ENCODE results near the gene MT1A.

MT1A gene

DNA sequence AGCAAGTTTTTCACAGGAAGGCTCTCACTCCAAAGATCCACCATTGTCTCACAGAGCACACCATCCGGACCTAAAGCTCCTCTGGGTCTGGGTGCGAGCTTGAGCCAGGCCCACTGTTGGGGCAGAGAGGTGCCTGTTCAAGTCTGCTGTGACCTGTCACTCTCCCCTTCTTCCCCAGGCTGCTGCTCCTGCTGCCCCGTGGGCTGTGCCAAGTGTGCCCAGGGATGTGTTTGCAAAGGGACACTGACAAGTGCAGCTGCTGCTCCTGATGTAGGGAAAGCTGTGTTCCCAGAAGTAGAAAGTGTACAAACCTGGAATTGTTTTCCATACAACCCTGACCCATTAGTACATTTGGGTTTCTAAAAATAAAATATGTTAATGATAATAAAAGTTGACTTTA lies 39.0 kb downstream of the MT1A start:
- TF ChIP-seq GLIS3 (CRISPR knock-in tag; IDR thresholded peaks at IDR 0.05) (no peak), OSR1 (CRISPR knock-in tag; IDR thresholded peaks at IDR 0.05) (no peak), PPARA (CRISPR knock-in tag; IDR thresholded peaks at IDR 0.05; ENCODE audit: borderline replicate concordance) (no peak), ZFP3 (CRISPR knock-in tag; IDR thresholded peaks at IDR 0.05) (no peak), ZNF70 (CRISPR knock-in tag; IDR thresholded peaks at IDR 0.05) (no peak), ARNTL (CRISPR knock-in tag; IDR thresholded peaks at IDR 0.05; ENCODE audit: borderline replicate concordance, low read depth) (no peak), SNAI2 (CRISPR knock-in tag; IDR thresholded peaks at IDR 0.05) (no peak), ISL1 (CRISPR knock-in tag; IDR thresholded peaks at IDR 0.05) (no peak), ZC3H10 (CRISPR knock-in tag; IDR thresholded peaks at IDR 0.05) (no peak), ZFP30 (CRISPR knock-in tag; IDR thresholded peaks at IDR 0.05) (no peak), ESRRG (CRISPR knock-in tag; IDR thresholded peaks at IDR 0.05) (no peak)
- TF ChIP-seq, protein P1, sequence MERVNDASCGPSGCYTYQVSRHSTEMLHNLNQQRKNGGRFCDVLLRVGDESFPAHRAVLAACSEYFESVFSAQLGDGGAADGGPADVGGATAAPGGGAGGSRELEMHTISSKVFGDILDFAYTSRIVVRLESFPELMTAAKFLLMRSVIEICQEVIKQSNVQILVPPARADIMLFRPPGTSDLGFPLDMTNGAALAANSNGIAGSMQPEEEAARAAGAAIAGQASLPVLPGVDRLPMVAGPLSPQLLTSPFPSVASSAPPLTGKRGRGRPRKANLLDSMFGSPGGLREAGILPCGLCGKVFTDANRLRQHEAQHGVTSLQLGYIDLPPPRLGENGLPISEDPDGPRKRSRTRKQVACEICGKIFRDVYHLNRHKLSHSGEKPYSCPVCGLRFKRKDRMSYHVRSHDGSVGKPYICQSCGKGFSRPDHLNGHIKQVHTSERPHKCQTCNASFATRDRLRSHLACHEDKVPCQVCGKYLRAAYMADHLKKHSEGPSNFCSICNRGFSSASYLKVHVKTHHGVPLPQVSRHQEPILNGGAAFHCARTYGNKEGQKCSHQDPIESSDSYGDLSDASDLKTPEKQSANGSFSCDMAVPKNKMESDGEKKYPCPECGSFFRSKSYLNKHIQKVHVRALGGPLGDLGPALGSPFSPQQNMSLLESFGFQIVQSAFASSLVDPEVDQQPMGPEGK (CRISPR knock-in tag; IDR thresholded peaks at IDR 0.05; ENCODE audit: borderline replicate concordance) = no peak
- TF ChIP-seq, protein P2, sequence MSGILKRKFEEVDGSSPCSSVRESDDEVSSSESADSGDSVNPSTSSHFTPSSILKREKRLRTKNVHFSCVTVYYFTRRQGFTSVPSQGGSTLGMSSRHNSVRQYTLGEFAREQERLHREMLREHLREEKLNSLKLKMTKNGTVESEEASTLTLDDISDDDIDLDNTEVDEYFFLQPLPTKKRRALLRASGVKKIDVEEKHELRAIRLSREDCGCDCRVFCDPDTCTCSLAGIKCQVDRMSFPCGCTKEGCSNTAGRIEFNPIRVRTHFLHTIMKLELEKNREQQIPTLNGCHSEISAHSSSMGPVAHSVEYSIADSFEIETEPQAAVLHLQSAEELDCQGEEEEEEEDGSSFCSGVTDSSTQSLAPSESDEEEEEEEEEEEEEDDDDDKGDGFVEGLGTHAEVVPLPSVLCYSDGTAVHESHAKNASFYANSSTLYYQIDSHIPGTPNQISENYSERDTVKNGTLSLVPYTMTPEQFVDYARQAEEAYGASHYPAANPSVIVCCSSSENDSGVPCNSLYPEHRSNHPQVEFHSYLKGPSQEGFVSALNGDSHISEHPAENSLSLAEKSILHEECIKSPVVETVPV (CRISPR knock-in tag; IDR thresholded peaks at IDR 0.05) = no peak
- TF ChIP-seq, protein P3, sequence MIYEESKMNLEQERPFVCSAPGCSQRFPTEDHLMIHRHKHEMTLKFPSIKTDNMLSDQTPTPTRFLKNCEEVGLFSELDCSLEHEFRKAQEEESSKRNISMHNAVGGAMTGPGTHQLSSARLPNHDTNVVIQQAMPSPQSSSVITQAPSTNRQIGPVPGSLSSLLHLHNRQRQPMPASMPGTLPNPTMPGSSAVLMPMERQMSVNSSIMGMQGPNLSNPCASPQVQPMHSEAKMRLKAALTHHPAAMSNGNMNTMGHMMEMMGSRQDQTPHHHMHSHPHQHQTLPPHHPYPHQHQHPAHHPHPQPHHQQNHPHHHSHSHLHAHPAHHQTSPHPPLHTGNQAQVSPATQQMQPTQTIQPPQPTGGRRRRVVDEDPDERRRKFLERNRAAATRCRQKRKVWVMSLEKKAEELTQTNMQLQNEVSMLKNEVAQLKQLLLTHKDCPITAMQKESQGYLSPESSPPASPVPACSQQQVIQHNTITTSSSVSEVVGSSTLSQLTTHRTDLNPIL (CRISPR knock-in tag; IDR thresholded peaks at IDR 0.05; ENCODE audit: low read depth) = no peak
- no peak for ATAC-seq

DNA sequence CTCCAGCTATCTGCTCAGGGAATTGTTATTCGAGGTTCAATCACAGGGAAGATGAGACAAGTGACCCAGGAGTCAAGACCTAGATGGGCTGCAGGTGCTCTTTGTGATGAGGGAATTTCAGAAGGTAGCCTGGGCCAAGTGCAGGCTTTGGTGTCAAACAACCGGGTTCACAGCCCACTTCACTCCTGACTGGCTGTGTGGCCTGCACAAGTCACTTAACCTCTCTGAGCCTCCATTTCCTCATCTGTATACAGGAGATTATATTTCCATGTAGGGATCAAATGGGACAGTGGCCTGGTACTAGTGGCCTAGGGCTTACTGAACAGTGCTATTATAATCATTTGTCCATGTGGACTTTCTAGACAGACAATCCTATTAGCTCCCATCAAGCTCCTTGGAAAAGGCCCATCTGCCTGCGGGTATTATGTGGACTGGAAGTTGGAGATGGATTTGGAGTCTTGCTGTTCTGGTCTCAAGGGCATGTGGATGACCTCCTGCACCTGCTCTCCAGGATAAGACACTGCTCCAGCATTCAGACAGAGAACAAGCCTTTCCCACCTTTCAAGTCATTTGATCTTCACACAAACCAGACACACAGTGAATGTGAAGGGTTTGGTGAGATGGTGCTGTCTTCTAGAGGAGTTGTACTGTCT lies 40.7 kb downstream of the MT1A start:
- ATAC-seq = no peak
- TF ChIP-seq ZC3H10 (CRISPR knock-in tag; IDR thresholded peaks at IDR 0.05) = no peak
- no peak for TF ChIP-seq TOX (CRISPR knock-in tag; IDR thresholded peaks at IDR 0.05; ENCODE audit: borderline replicate concordance)
- TF ChIP-seq, protein P1 (CRISPR knock-in tag; IDR thresholded peaks at IDR 0.05; ENCODE audit: borderline replicate concordance) = no peak
- TF ChIP-seq RARB (CRISPR knock-in tag; IDR thresholded peaks at IDR 0.05) = no peak
- no peak for TF ChIP-seq ESRRG (CRISPR knock-in tag; IDR thresholded peaks at IDR 0.05)
- TF ChIP-seq ZFP30 (CRISPR knock-in tag; IDR thresholded peaks at IDR 0.05) = no peak
- TF ChIP-seq BACH2 (CRISPR knock-in tag; IDR thresholded peaks at IDR 0.05; ENCODE audit: borderline replicate concordance) = no peak
- no peak for TF ChIP-seq CSDC2 (CRISPR knock-in tag; IDR thresholded peaks at IDR 0.05)
- TF ChIP-seq, protein P2 (CRISPR knock-in tag; IDR thresholded peaks at IDR 0.05) = no peak
- TF ChIP-seq PPARA (CRISPR knock-in tag; IDR thresholded peaks at IDR 0.05; ENCODE audit: borderline replicate concordance) = no peak
- no peak for TF ChIP-seq ZNF8 (CRISPR knock-in tag; IDR thresholded peaks at IDR 0.05)
- TF ChIP-seq, protein P4, sequence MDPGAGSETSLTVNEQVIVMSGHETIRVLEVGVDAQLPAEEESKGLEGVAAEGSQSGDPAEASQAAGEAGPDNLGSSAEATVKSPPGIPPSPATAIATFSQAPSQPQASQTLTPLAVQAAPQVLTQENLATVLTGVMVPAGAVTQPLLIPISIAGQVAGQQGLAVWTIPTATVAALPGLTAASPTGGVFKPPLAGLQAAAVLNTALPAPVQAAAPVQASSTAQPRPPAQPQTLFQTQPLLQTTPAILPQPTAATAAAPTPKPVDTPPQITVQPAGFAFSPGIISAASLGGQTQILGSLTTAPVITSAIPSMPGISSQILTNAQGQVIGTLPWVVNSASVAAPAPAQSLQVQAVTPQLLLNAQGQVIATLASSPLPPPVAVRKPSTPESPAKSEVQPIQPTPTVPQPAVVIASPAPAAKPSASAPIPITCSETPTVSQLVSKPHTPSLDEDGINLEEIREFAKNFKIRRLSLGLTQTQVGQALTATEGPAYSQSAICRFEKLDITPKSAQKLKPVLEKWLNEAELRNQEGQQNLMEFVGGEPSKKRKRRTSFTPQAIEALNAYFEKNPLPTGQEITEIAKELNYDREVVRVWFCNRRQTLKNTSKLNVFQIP (CRISPR knock-in tag; IDR thresholded peaks at IDR 0.05; ENCODE audit: borderline replicate concordance, low read depth) = no peak
- no peak for TF ChIP-seq ARNTL (CRISPR knock-in tag; IDR thresholded peaks at IDR 0.05; ENCODE audit: borderline replicate concordance, low read depth)
- TF ChIP-seq SNAI2 (CRISPR knock-in tag; IDR thresholded peaks at IDR 0.05) = no peak
- no peak for TF ChIP-seq ZNF70 (CRISPR knock-in tag; IDR thresholded peaks at IDR 0.05)
- no peak for TF ChIP-seq TCF4 (CRISPR knock-in tag; IDR thresholded peaks at IDR 0.05; ENCODE audit: borderline replicate concordance)
